ENCODE data around the gene MAP2K1.
"Not testable (repeated sequence)": the region's sequence is repeated elsewhere in the genome, so short reads cannot be mapped to it uniquely, and the experiment has no call there.

The MAP2K1 gene

GRCh38 chr15:66462627-66463026, 75.9 kb downstream of the MAP2K1 start:
- Histone ChIP-seq H3K36me3 (ENCODE audit: insufficient read depth, low read length) (peaks cover 6% of the 10 kb centered on the region; the same call in 1 of the 2 replicates), H3K9ac (ENCODE audit: low read depth, low read length) (no peak overlapping the region), H3K4me1 (ENCODE audit: insufficient read depth, low read length) (peaks cover 6% of the 10 kb centered on the region; the same call in 1 of the 2 replicates), H3K9me3 (ENCODE audit: control insufficient read depth, insufficient read depth, low read length) (peaks cover 3% of the 10 kb centered on the region; the same call in 1 of the 2 replicates)

- H3K9me3 ChIP-seq (ENCODE audit: control insufficient read depth, insufficient read depth, low read length); H3K9ac ChIP-seq (ENCODE audit: low read depth, low read length); H3K36me3 ChIP-seq (ENCODE audit: insufficient read depth, low read length): not testable (repeated sequence)
These were observed 78.6 kb downstream of the MAP2K1 start for GRCh38 chr15:66465294-66465693.

GRCh38 chr15:66467162-66468040, 80.7 kb downstream of the MAP2K1 start:
- not testable (repeated sequence) for H3K9me3 ChIP-seq (ENCODE audit: control insufficient read depth, insufficient read depth, low read length); H3K36me3 ChIP-seq (ENCODE audit: insufficient read depth, low read length); H3K9ac ChIP-seq (ENCODE audit: low read depth, low read length)
- H3K4me1 ChIP-seq (ENCODE audit: insufficient read depth, low read length), result peaks cover 22% of the 10 kb centered on the region

More at GRCh38 chr15:66465294-66465693, 78.6 kb downstream of the MAP2K1 start:
- peaks cover 12% of the 10 kb centered on the region for H3K4me1 ChIP-seq (ENCODE audit: insufficient read depth, low read length)

GRCh38 chr15:66470825-66471224, 84.1 kb downstream of the MAP2K1 start:
- H3K4me1 ChIP-seq (ENCODE audit: insufficient read depth, low read length), result peaks cover 53% of the 10 kb centered on the region
- not testable (repeated sequence) for H3K36me3 ChIP-seq (ENCODE audit: insufficient read depth, low read length); H3K9ac ChIP-seq (ENCODE audit: low read depth, low read length); H3K9me3 ChIP-seq (ENCODE audit: control insufficient read depth, insufficient read depth, low read length)

- Histone ChIP-seq H3K36me3 (ENCODE audit: insufficient read depth, low read length) (no peaks in the 10 kb centered on the region), H3K9me3 (ENCODE audit: control insufficient read depth, insufficient read depth, low read length) (no peaks in the 10 kb centered on the region), H3K9ac (ENCODE audit: low read depth, low read length) (no peak overlapping the region), H3K4me1 (ENCODE audit: insufficient read depth, low read length) (peaks cover 59% of the 10 kb centered on the region)
These were observed 85.7 kb downstream of the MAP2K1 start for GRCh38 chr15:66472176-66472999.

GRCh38 chr15:66474135-66474534, 87.4 kb downstream of the MAP2K1 start:
- peaks cover 59% of the 10 kb centered on the region for H3K4me1 ChIP-seq (ENCODE audit: insufficient read depth, low read length)
- no peaks in the 10 kb centered on the region for H3K36me3 ChIP-seq (ENCODE audit: insufficient read depth, low read length)
- H3K9ac ChIP-seq (ENCODE audit: low read depth, low read length), result no peak overlapping the region
- H3K9me3 ChIP-seq (ENCODE audit: control insufficient read depth, insufficient read depth, low read length), result no peaks in the 10 kb centered on the region

- Histone ChIP-seq H3K36me3 (ENCODE audit: insufficient read depth, low read length) (no peaks in the 10 kb centered on the region), H3K9ac (ENCODE audit: low read depth, low read length) (no peak overlapping the region), H3K4me1 (ENCODE audit: insufficient read depth, low read length) (peaks cover 56% of the 10 kb centered on the region), H3K9me3 (ENCODE audit: control insufficient read depth, insufficient read depth, low read length) (no peaks in the 10 kb centered on the region)
These were observed 88.3 kb downstream of the MAP2K1 start for GRCh38 chr15:66474963-66475362.

GRCh38 chr15:66476535-66476934, 89.8 kb downstream of the MAP2K1 start:
- Histone ChIP-seq H3K4me1 (ENCODE audit: insufficient read depth, low read length) (peaks cover 44% of the 10 kb centered on the region), H3K36me3 (ENCODE audit: insufficient read depth, low read length) (no peaks in the 10 kb centered on the region), H3K9ac (ENCODE audit: low read depth, low read length) (no peak overlapping the region), H3K9me3 (ENCODE audit: control insufficient read depth, insufficient read depth, low read length) (no peaks in the 10 kb centered on the region)

- Histone ChIP-seq H3K36me3 (ENCODE audit: insufficient read depth, low read length) (no peaks in the 10 kb centered on the region), H3K9ac (ENCODE audit: low read depth, low read length) (no peak overlapping the region)
These were observed 90.3 kb downstream of the MAP2K1 start for GRCh38 chr15:66477011-66477410.

GRCh38 chr15:66480267-66480666, 93.6 kb downstream of the MAP2K1 start:
- H3K36me3 ChIP-seq (ENCODE audit: insufficient read depth, low read length), result no peaks in the 10 kb centered on the region
- peaks cover 12% of the 10 kb centered on the region for H3K4me1 ChIP-seq (ENCODE audit: insufficient read depth, low read length)
- no peaks in the 10 kb centered on the region for H3K9me3 ChIP-seq (ENCODE audit: control insufficient read depth, insufficient read depth, low read length)
- no peak overlapping the region for H3K9ac ChIP-seq (ENCODE audit: low read depth, low read length)

More at GRCh38 chr15:66477011-66477410, 90.3 kb downstream of the MAP2K1 start:
- H3K4me1 ChIP-seq (ENCODE audit: insufficient read depth, low read length), result peaks cover 44% of the 10 kb centered on the region
- H3K9me3 ChIP-seq (ENCODE audit: control insufficient read depth, insufficient read depth, low read length), result no peaks in the 10 kb centered on the region

GRCh38 chr15:66481107-66481856, 94.6 kb downstream of the MAP2K1 start:
- Histone ChIP-seq H3K9ac (ENCODE audit: low read depth, low read length) (no peak overlapping the region), H3K4me1 (ENCODE audit: insufficient read depth, low read length) (peaks cover 10% of the 10 kb centered on the region), H3K36me3 (ENCODE audit: insufficient read depth, low read length) (no peaks in the 10 kb centered on the region), H3K9me3 (ENCODE audit: control insufficient read depth, insufficient read depth, low read length) (no peaks in the 10 kb centered on the region)

- H3K9ac ChIP-seq (ENCODE audit: low read depth, low read length), result no peak overlapping the region
- no peaks in the 10 kb centered on the region for H3K9me3 ChIP-seq (ENCODE audit: control insufficient read depth, insufficient read depth, low read length)
- 0 out of 2 replicates have a peak, but pooled peaks cover 3% of the 10 kb centered on the region for H3K4me1 ChIP-seq (ENCODE audit: insufficient read depth, low read length)
- no peaks in the 10 kb centered on the region for H3K36me3 ChIP-seq (ENCODE audit: insufficient read depth, low read length)
These were observed 95.8 kb downstream of the MAP2K1 start for GRCh38 chr15:66482539-66482938.

- Histone ChIP-seq H3K36me3 (ENCODE audit: insufficient read depth, low read length) (no peaks in the 10 kb centered on the region), H3K4me1 (ENCODE audit: insufficient read depth, low read length) (0 out of 2 replicates have a peak, but pooled peaks cover 3% of the 10 kb centered on the region), H3K9ac (ENCODE audit: low read depth, low read length) (no peak overlapping the region)
These were observed 96.4 kb downstream of the MAP2K1 start for GRCh38 chr15:66483131-66483566.

More at GRCh38 chr15:66483131-66483566, 96.4 kb downstream of the MAP2K1 start:
- H3K9me3 ChIP-seq (ENCODE audit: control insufficient read depth, insufficient read depth, low read length), result no peaks in the 10 kb centered on the region

Measured in ES-I3 (cell line).